ENCODE data around the gene NRXN3. TPM values are rescaled to one million over a fixed set of nuclear protein-coding genes. Genes with fewer than 3 reads are reported as not detected.

Gene NRXN3
- total RNA-seq, 2 experiments from 2014 or later: not detected

- intact Hi-C loops (cut with micrococcal nuclease; ENCODE audit: unreplicated experiment): no loop called here
- no TSS peak for BruUV-seq (replicated peaks)
- H3K36me3 ChIP-seq (ENCODE audit: insufficient read depth, low read length): no peaks in the 10 kb centered on the region
These were observed 1238.5 kb downstream of the NRXN3 start for GRCh38 chr14:79408696-79409095.

GRCh38 chr14:79411403-79412174, 1241.4 kb downstream of the NRXN3 start:
- no peak overlapping the region for H2AFZ ChIP-seq (ENCODE audit: low read length)
- no peaks in the 10 kb centered on the region for H3K9me2 ChIP-seq (ENCODE audit: insufficient read depth, low read length)
- no peak overlapping the region for H3K4me2 ChIP-seq (ENCODE audit: low read length)
- no peak for TF ChIP-seq EZH2phosphoT487 (IDR thresholded peaks at IDR 0.05; ENCODE audit: borderline replicate concordance, low read depth, low read length)
- no peak for TF ChIP-seq CTCF (conservative IDR thresholded peaks at IDR 0.05; ENCODE audit: low read length)
- H3K36me3 ChIP-seq (ENCODE audit: insufficient read depth, low read length): no peaks in the 10 kb centered on the region
- DNase-seq (ENCODE audit: low spot score): no peak
- CTCF ChIA-PET (ENCODE audit: unreplicated experiment): no interaction called here
- H3K27ac ChIP-seq (ENCODE audit: low read depth, low read length, poor library complexity, severe bottlenecking): no peak overlapping the region
- no peaks in the 10 kb centered on the region for H3K9me3 ChIP-seq (ENCODE audit: low read length)
- no peaks in the 10 kb centered on the region for H3K4me1 ChIP-seq (ENCODE audit: insufficient read depth, low read length, poor library complexity, severe bottlenecking)
- POLR2A ChIA-PET: no interaction called here
- H4K20me1 ChIP-seq (ENCODE audit: insufficient read depth, low read length): no peaks in the 10 kb centered on the region
- no peak overlapping the region for H3K4me3 ChIP-seq (ENCODE audit: low read depth, low read length, poor library complexity, severe bottlenecking)
- BruUV-seq (replicated peaks): no TSS peak
- intact Hi-C loops (cut with micrococcal nuclease; ENCODE audit: unreplicated experiment): no loop called here
- H3K79me2 ChIP-seq (ENCODE audit: insufficient read depth, low read depth, low read length): no peaks in the 10 kb centered on the region

More at GRCh38 chr14:79408696-79409095, 1238.5 kb downstream of the NRXN3 start:
- Histone ChIP-seq H3K27ac (ENCODE audit: low read depth, low read length, poor library complexity, severe bottlenecking) (no peak overlapping the region), H2AFZ (ENCODE audit: low read length) (no peak overlapping the region), H3K9me3 (ENCODE audit: low read length) (no peaks in the 10 kb centered on the region), H3K4me2 (ENCODE audit: low read length) (no peak overlapping the region), H4K20me1 (ENCODE audit: insufficient read depth, low read length) (no peaks in the 10 kb centered on the region; the same call in 1 of the 2 replicates), H3K4me1 (ENCODE audit: insufficient read depth, low read length, poor library complexity, severe bottlenecking) (no peaks in the 10 kb centered on the region), H3K79me2 (ENCODE audit: insufficient read depth, low read depth, low read length) (no peaks in the 10 kb centered on the region), H3K4me3 (ENCODE audit: low read depth, low read length, poor library complexity, severe bottlenecking) (no peak overlapping the region), H3K9me2 (ENCODE audit: insufficient read depth, low read length) (no peaks in the 10 kb centered on the region)
- ChIA-PET POLR2A (no interaction called here), CTCF (ENCODE audit: unreplicated experiment) (no interaction called here)
- no peak for DNase-seq (ENCODE audit: low spot score)
- TF ChIP-seq EZH2phosphoT487 (IDR thresholded peaks at IDR 0.05; ENCODE audit: borderline replicate concordance, low read depth, low read length) (no peak), CTCF (conservative IDR thresholded peaks at IDR 0.05; ENCODE audit: low read length) (no peak)

GRCh38 chr14:79412822-79413221, 1242.6 kb downstream of the NRXN3 start:
- CTCF ChIA-PET (ENCODE audit: unreplicated experiment): no interaction called here
- POLR2A ChIA-PET: no interaction called here

More at GRCh38 chr14:79412822-79413221, 1242.6 kb downstream of the NRXN3 start:
- TF ChIP-seq CTCF (conservative IDR thresholded peaks at IDR 0.05; ENCODE audit: low read length): no peak
- TF ChIP-seq EZH2phosphoT487 (IDR thresholded peaks at IDR 0.05; ENCODE audit: borderline replicate concordance, low read depth, low read length): no peak
- DNase-seq (ENCODE audit: low spot score): no peak
- no peaks in the 10 kb centered on the region for H3K79me2 ChIP-seq (ENCODE audit: insufficient read depth, low read depth, low read length)
- H3K4me1 ChIP-seq (ENCODE audit: insufficient read depth, low read length, poor library complexity, severe bottlenecking): no peaks in the 10 kb centered on the region
- H3K4me2 ChIP-seq (ENCODE audit: low read length): no peak overlapping the region
- no TSS peak for BruUV-seq (replicated peaks)
- no peaks in the 10 kb centered on the region for H3K36me3 ChIP-seq (ENCODE audit: insufficient read depth, low read length)
- H2AFZ ChIP-seq (ENCODE audit: low read length): no peak overlapping the region
- H4K20me1 ChIP-seq (ENCODE audit: insufficient read depth, low read length): no peaks in the 10 kb centered on the region
- H3K9me3 ChIP-seq (ENCODE audit: low read length): no peaks in the 10 kb centered on the region
- no peak overlapping the region for H3K27ac ChIP-seq (ENCODE audit: low read depth, low read length, poor library complexity, severe bottlenecking)
- H3K9me2 ChIP-seq (ENCODE audit: insufficient read depth, low read length): no peaks in the 10 kb centered on the region
- H3K4me3 ChIP-seq (ENCODE audit: low read depth, low read length, poor library complexity, severe bottlenecking): no peak overlapping the region
- intact Hi-C loops (cut with micrococcal nuclease; ENCODE audit: unreplicated experiment): no loop called here
